Prostate gland (tissue), 2 donors: ENCODE data around the gene CEP131. TPM values are rescaled to one million over a fixed set of nuclear protein-coding genes. Genes with fewer than 3 reads are reported as not detected.

ENCODE experiments used
- DNase-seq: peaks from one replicate; pipeline ENCODE4 v3.0.0-alpha.2; 2019; ENCODE audit warnings: low spot score
- H3K27ac ChIP-seq, 2 donors: fragments of 200-600 bp; sonication (generic); 2 replicates each; pipeline ENCODE4 v1.5.1; 2017 to 2019
- H3K27me3 ChIP-seq: fragments of 200-600 bp; sonication (generic); replicated peaks from 2 replicates; pipeline ENCODE4 v1.5.1; 2019; ENCODE audit not compliant: insufficient read depth
- H3K36me3 ChIP-seq, 2 donors: fragments of 200-600 bp; sonication (generic); 1 replicate in 1 of 2; 2 replicates in 1 of 2; pipeline versions ENCODE4 v1.5.1 to v1.8.1; 2017 to 2019
- H3K4me1 ChIP-seq: fragments of 200-600 bp; sonication (generic); replicated peaks from 2 replicates; pipeline ENCODE4 v1.5.1; 2019
- H3K4me3 ChIP-seq, 2 donors: fragments of 200-600 bp; sonication (generic); 2 replicates each; pipeline ENCODE4 v1.5.1; 2017 to 2019
- H3K9me3 ChIP-seq: fragments of 200-600 bp; sonication (generic); 2 replicates; pipeline ENCODE4 v1.5.1; 2017
- CTCF ChIP-seq, 4 experiments: fragments of 200-600 bp in 2 of 4; fragments of 450-650 bp in 2 of 4; sonication (generic) in 2 of 4; IDR thresholded peaks; 1 replicate in 3 of 4; 2 replicates in 1 of 4; pipeline ENCODE4 v1.5.1; 2016 to 2019; ENCODE audit warnings: antibody characterized with exemption in 4 of 4, mild to moderate bottlenecking in 2 of 4, moderate library complexity in 2 of 4
- POLR2A ChIP-seq: fragments of 450-650 bp; IDR thresholded peaks from one replicate; pipeline ENCODE4 v1.6.1; 2016; ENCODE audit warnings: antibody characterized with exemption, mild to moderate bottlenecking
- POLR2AphosphoS5 ChIP-seq: sonication (generic); formaldehyde crosslinking; IDR thresholded peaks from one replicate; pipeline ENCODE4 v1.6.1; 2017; ENCODE audit warnings: antibody characterized with exemption
- WGBS: methylation state at CpG from one replicate; pipeline ENCODE4 v1.1.5; 2018; 5-methylcytosine and 5-hydroxymethylcytosine counted together
- intact Hi-C: fragments of 100-400 bp; cut with DNase I; formaldehyde crosslinking; loops from one replicate; pipeline ENCODE4 v1.14.2; 2022
- total RNA-seq, 2 donors: library from RNA; depleted of rRNA; stranded (reverse); fragments of >200 nt; gene quantifications; one replicate each; pipeline ENCODE4 v1.1.0, GENCODE V29; 2016

Gene CEP131
- total RNA-seq, 2 donors from 2014 or later: 7.1 to 24.0 TPM

GRCh38 chr17:81206166-81206565 lies 16.6 kb downstream of the CEP131 start:
- Histone ChIP-seq H3K9me3 (no peaks in the 10 kb centered on the region), H3K4me3 (no peak overlapping the region), H3K36me3 (no peaks in the 10 kb centered on the region), H3K27me3 (no peaks in the 10 kb centered on the region), H3K27ac (no peak overlapping the region), H3K4me1 (no peaks in the 10 kb centered on the region)
- TF ChIP-seq POLR2AphosphoS5 (no peak), POLR2A (no peak), CTCF (IDR thresholded peaks at IDR 0.05) (no peak)
- WGBS: 85% methylated on average over 4 of the region's 4 CpGs
- intact Hi-C loops: no loop called here
- DNase-seq: no peak

GRCh38 chr17:81204578-81204977 lies 18.2 kb downstream of the CEP131 start:
- no peak overlapping the region for H3K4me3 ChIP-seq
- DNase-seq: no peak
- intact Hi-C loops: no loop called here
- H3K4me1 ChIP-seq: no peaks in the 10 kb centered on the region
- H3K27ac ChIP-seq: no peak overlapping the region
- TF ChIP-seq CTCF (IDR thresholded peaks at IDR 0.05) (no peak), POLR2AphosphoS5 (no peak), POLR2A (no peak)
- no peaks in the 10 kb centered on the region for H3K9me3 ChIP-seq
- no peaks in the 10 kb centered on the region for H3K36me3 ChIP-seq
- 82% methylated on average over 10 of the region's 10 CpGs for WGBS
- no peaks in the 10 kb centered on the region for H3K27me3 ChIP-seq

- Histone ChIP-seq H3K27ac (no peak overlapping the region), H3K9me3 (no peaks in the 10 kb centered on the region), H3K36me3 (no peaks in the 10 kb centered on the region), H3K27me3 (no peaks in the 10 kb centered on the region), H3K4me1 (no peaks in the 10 kb centered on the region), H3K4me3 (no peak overlapping the region)
- intact Hi-C loops: no loop called here
- TF ChIP-seq POLR2A (no peak), POLR2AphosphoS5 (no peak), CTCF (IDR thresholded peaks at IDR 0.05) (no peak)
- 98% methylated on average over 20 of the region's 20 CpGs for WGBS
- DNase-seq: no peak
Measured at GRCh38 chr17:81203136-81203535, 19.6 kb downstream of the CEP131 start.

GRCh38 chr17:81202318-81202717 lies 20.4 kb downstream of the CEP131 start:
- H3K27ac ChIP-seq: no peak overlapping the region
- no peak for TF ChIP-seq CTCF (IDR thresholded peaks at IDR 0.05)
- no peak for TF ChIP-seq POLR2A
- TF ChIP-seq POLR2AphosphoS5: no peak
- H3K36me3 ChIP-seq: no peaks in the 10 kb centered on the region
- no peaks in the 10 kb centered on the region for H3K27me3 ChIP-seq
- H3K4me3 ChIP-seq: no peak overlapping the region
- no peaks in the 10 kb centered on the region for H3K9me3 ChIP-seq
- 72% methylated on average over 10 of the region's 10 CpGs for whole genome bisulfite sequencing
- no peak for DNase-seq
- intact Hi-C loops: no loop called here
- H3K4me1 ChIP-seq: no peaks in the 10 kb centered on the region

- Histone ChIP-seq H3K27me3 (no peaks in the 10 kb centered on the region), H3K9me3 (no peaks in the 10 kb centered on the region), H3K4me3 (no peak overlapping the region), H3K36me3 (no peaks in the 10 kb centered on the region), H3K27ac (no peak overlapping the region), H3K4me1 (no peaks in the 10 kb centered on the region)
- TF ChIP-seq POLR2AphosphoS5: no peak
- TF ChIP-seq CTCF (IDR thresholded peaks at IDR 0.05): peak; percentile 34 to 71 (median 60)
- DNase-seq: peak; percentile 66
- 71% methylated on average over 26 of the region's 27 CpGs for WGBS
- intact Hi-C loops: no loop called here
Measured at GRCh38 chr17:81200695-81201580, 21.8 kb downstream of the CEP131 start.
